Suprapubic skin (tissue), 4 donors: ENCODE measurements around the gene C22orf31. TPM values are rescaled to one million over a fixed set of nuclear protein-coding genes. Genes with fewer than 3 reads are reported as not detected.

Experiments
- DNase-seq, 2 donors: peaks; one replicate each; pipeline ENCODE4 v3.0.0-alpha.2; 2019; ENCODE audit warnings: low spot score in 2 of 2
- H3K27ac ChIP-seq: fragments of 200-600 bp; sonication (generic); one replicate; pipeline ENCODE4 v1.5.1; 2019
- H3K27me3 ChIP-seq: fragments of 200-600 bp; sonication (generic); one replicate; pipeline ENCODE4 v1.5.1; 2019
- H3K36me3 ChIP-seq: fragments of 200-600 bp; sonication (generic); one replicate; pipeline ENCODE4 v1.5.1; 2019
- H3K4me1 ChIP-seq: fragments of 200-600 bp; sonication (generic); one replicate; pipeline ENCODE4 v1.5.1; 2019
- H3K4me3 ChIP-seq: fragments of 200-600 bp; sonication (generic); one replicate; pipeline ENCODE4 v1.5.1; 2019; ENCODE audit warnings: mild to moderate bottlenecking
- H3K9me3 ChIP-seq: fragments of 200-600 bp; sonication (generic); one replicate; pipeline ENCODE4 v1.5.1; 2019
- CTCF ChIP-seq, 2 donors: fragments of 200-600 bp in 1 of 2; fragments of 450-650 bp in 1 of 2; sonication (generic) in 1 of 2; IDR thresholded peaks; one replicate each; pipeline ENCODE4 v1.5.1; 2016 to 2019; ENCODE audit warnings: antibody characterized with exemption in 2 of 2, mild to moderate bottlenecking in 1 of 2, moderate library complexity in 1 of 2
- EP300 ChIP-seq: sonication (generic); formaldehyde crosslinking; IDR thresholded peaks from one replicate; pipeline ENCODE4 v1.6.1; 2017; ENCODE audit warnings: antibody characterized with exemption
- POLR2A ChIP-seq, 2 donors: fragments of 450-650 bp; IDR thresholded peaks; one replicate each; pipeline ENCODE4 v1.6.1; 2017; ENCODE audit warnings: antibody characterized with exemption in 2 of 2, mild to moderate bottlenecking in 2 of 2, moderate library complexity in 2 of 2
- POLR2AphosphoS5 ChIP-seq, 3 donors: sonication (generic); formaldehyde crosslinking; IDR thresholded peaks; one replicate each; pipeline ENCODE4 v1.6.1; 2017; ENCODE audit warnings: antibody characterized with exemption in 3 of 3
- WGBS: methylation state at CpG from one replicate; pipeline ENCODE4 v1.1.5; 2018; 5-methylcytosine and 5-hydroxymethylcytosine counted together
- total RNA-seq, 4 donors: library from RNA; depleted of rRNA; stranded (reverse); fragments of >200 nt; gene quantifications; one replicate each; pipeline ENCODE4 v1.1.0, GENCODE V29; 2016

The C22orf31 gene
- not detected for total RNA-seq

- H3K9me3 ChIP-seq, result no peaks in the 10 kb centered on the region
- H3K4me3 ChIP-seq, result no peak within 1 kb of the TSS
- H3K36me3 ChIP-seq, result no peaks in the 10 kb centered on the region
- no peak for DNase-seq
- H3K27me3 ChIP-seq, result no peaks in the 10 kb centered on the region
- WGBS, result 72% methylated on average over 2 of the region's 2 CpGs
- H3K4me1 ChIP-seq, result peaks cover 3% of the 10 kb centered on the region
- H3K27ac ChIP-seq, result no peak within 1 kb of the TSS
- TF ChIP-seq EP300 (no peak), CTCF (IDR thresholded peaks at IDR 0.05) (no peak), POLR2AphosphoS5 (IDR thresholded peaks at IDR 0.05) (no peak), POLR2A (IDR thresholded peaks at IDR 0.05) (no peak)
Observed at GRCh38 chr22:29061773-29062172, at the start of gene C22orf31. Gene C22orf31, minus strand, starts transcription at chr22:29061831. Its CDS starts 39 bp downstream, at chr22:29061792.

- H3K9me3 ChIP-seq, result no peaks in the 10 kb centered on the region
- H3K27me3 ChIP-seq, result no peaks in the 10 kb centered on the region
- no peak overlapping the region for H3K4me3 ChIP-seq
- H3K36me3 ChIP-seq, result no peaks in the 10 kb centered on the region
- WGBS, result 90% methylated on average over 3 of the region's 3 CpGs
- peaks cover 8% of the 10 kb centered on the region for H3K4me1 ChIP-seq
- TF ChIP-seq CTCF (IDR thresholded peaks at IDR 0.05) (no peak), POLR2AphosphoS5 (IDR thresholded peaks at IDR 0.05) (no peak), EP300 (no peak), POLR2A (IDR thresholded peaks at IDR 0.05) (no peak)
- DNase-seq, result no peak
- no peak overlapping the region for H3K27ac ChIP-seq
Observed at GRCh38 chr22:29110946-29111345, 49.3 kb upstream of the C22orf31 start.

- Histone ChIP-seq H3K9me3 (no peaks in the 10 kb centered on the region), H3K4me1 (peaks cover 6% of the 10 kb centered on the region), H3K4me3 (no peak overlapping the region), H3K27ac (no peak overlapping the region), H3K36me3 (peaks cover 2% of the 10 kb centered on the region), H3K27me3 (no peaks in the 10 kb centered on the region)
- no peak for DNase-seq
- 71% methylated on average over 4 of the region's 4 CpGs for WGBS
- TF ChIP-seq POLR2A (IDR thresholded peaks at IDR 0.05), result no peak
- no peak for TF ChIP-seq POLR2AphosphoS5 (IDR thresholded peaks at IDR 0.05)
- no peak for TF ChIP-seq EP300
- TF ChIP-seq CTCF (IDR thresholded peaks at IDR 0.05), result no peak
Observed at GRCh38 chr22:29109822-29110221, 48.2 kb upstream of the C22orf31 start.

- H3K27ac ChIP-seq, result no peak overlapping the region
- no peaks in the 10 kb centered on the region for H3K9me3 ChIP-seq
- TF ChIP-seq EP300 (no peak), POLR2AphosphoS5 (IDR thresholded peaks at IDR 0.05) (no peak), POLR2A (IDR thresholded peaks at IDR 0.05) (no peak), CTCF (IDR thresholded peaks at IDR 0.05) (no peak)
- DNase-seq, result no peak
- H3K27me3 ChIP-seq, result no peaks in the 10 kb centered on the region
- H3K4me3 ChIP-seq, result no peak overlapping the region
- H3K4me1 ChIP-seq, result peaks cover 6% of the 10 kb centered on the region
- H3K36me3 ChIP-seq, result peaks cover 5% of the 10 kb centered on the region
- WGBS, result 93% methylated on average over 5 of the region's 5 CpGs
Observed at GRCh38 chr22:29108137-29108536, 46.5 kb upstream of the C22orf31 start.

- peaks cover 16% of the 10 kb centered on the region for H3K36me3 ChIP-seq
- H3K27me3 ChIP-seq, result no peaks in the 10 kb centered on the region
- WGBS, result 71% methylated on average over 4 of the region's 4 CpGs
- TF ChIP-seq CTCF (IDR thresholded peaks at IDR 0.05) (no peak), POLR2A (IDR thresholded peaks at IDR 0.05) (no peak), EP300 (no peak), POLR2AphosphoS5 (IDR thresholded peaks at IDR 0.05) (no peak)
- H3K4me1 ChIP-seq, result peaks cover 6% of the 10 kb centered on the region
- no peak for DNase-seq
- H3K4me3 ChIP-seq, result no peak overlapping the region
- H3K9me3 ChIP-seq, result no peaks in the 10 kb centered on the region
- H3K27ac ChIP-seq, result no peak overlapping the region
Observed at GRCh38 chr22:29106839-29107238, 45.2 kb upstream of the C22orf31 start.
